Gastroesophageal sphincter (tissue), 4 donors: ENCODE results near the gene ALK. TPM values are rescaled to one million over a fixed set of nuclear protein-coding genes. Genes with fewer than 3 reads are reported as not detected.

Experiments
- ATAC-seq: fragments of 150-250 bp; one replicate; pipeline ENCODE4 v1.9.1; 2016; ENCODE audit warnings: mild to moderate bottlenecking, moderate library complexity
- H3K27ac ChIP-seq, 4 donors: fragments of 200-600 bp; sonication (generic) in 3 of 4; 1 replicate in 3 of 4; 2 replicates in 1 of 4; pipeline ENCODE4 v1.5.1; 2016 to 2019
- H3K27me3 ChIP-seq: fragments of 200-600 bp; sonication (generic); one replicate; pipeline ENCODE4 v1.5.1; 2019
- H3K36me3 ChIP-seq, 2 donors: fragments of 200-600 bp; sonication (generic); one replicate each; pipeline ENCODE4 v1.5.1; 2019; ENCODE audit warnings: control low read depth in 1 of 2
- H3K4me1 ChIP-seq, 3 donors: fragments of 200-600 bp; sonication (generic); 1 replicate in 2 of 3; 2 replicates in 1 of 3; pipeline ENCODE4 v1.5.1; 2016 to 2019; ENCODE audit warnings: control low read depth in 2 of 3
- H3K4me3 ChIP-seq, 2 donors: fragments of 200-600 bp; sonication (generic); one replicate each; pipeline ENCODE4 v1.5.1; 2019; ENCODE audit warnings: mild to moderate bottlenecking in 1 of 2, moderate library complexity in 1 of 2
- H3K9me3 ChIP-seq, 3 donors: fragments of 200-600 bp; sonication (generic); one replicate each; pipeline ENCODE4 v1.5.1; 2017 to 2019; ENCODE audit warnings: control low read depth in 2 of 3
- EP300 ChIP-seq: sonication (generic); formaldehyde crosslinking; IDR thresholded peaks from one replicate; pipeline ENCODE4 v1.6.1; 2017; ENCODE audit warnings: antibody characterized with exemption, mild to moderate bottlenecking
- POLR2A ChIP-seq, 2 donors: fragments of 450-650 bp; IDR thresholded peaks; one replicate each; pipeline ENCODE4 v1.6.1; 2017; ENCODE audit warnings: antibody characterized with exemption in 2 of 2, mild to moderate bottlenecking in 2 of 2, moderate library complexity in 1 of 2
- POLR2AphosphoS5 ChIP-seq: sonication (generic); formaldehyde crosslinking; IDR thresholded peaks from one replicate; pipeline ENCODE4 v1.6.1; 2017; ENCODE audit warnings: antibody characterized with exemption
- WGBS, 2 donors: methylation state at CpG; one replicate each; pipeline ENCODE4 v1.1.5; 2018; ENCODE audit warnings: low coverage in 1 of 2; 5-methylcytosine and 5-hydroxymethylcytosine counted together
- total RNA-seq, 4 donors: library from RNA; depleted of rRNA; stranded (reverse); fragments of >200 nt; gene quantifications; one replicate each; pipeline ENCODE4 v1.1.0, GENCODE V29; 2016
- TF ChIP-seq, protein P1 (sequence below), 4 experiments: fragments of 200-600 bp in 2 of 4; fragments of 450-650 bp in 2 of 4; sonication (generic) in 1 of 4; IDR thresholded peaks; one replicate each; pipeline ENCODE4 v1.5.1; 2017 to 2019; ENCODE audit warnings: antibody characterized with exemption in 4 of 4, mild to moderate bottlenecking in 2 of 4, moderate library complexity in 2 of 4

ALK gene
- total RNA-seq, 4 donors from 2014 or later = 0.94 to 1.6 (median 1.1) TPM

- H3K9me3 ChIP-seq = no peaks in the 10 kb centered on the region
- no peaks in the 10 kb centered on the region for H3K4me1 ChIP-seq
- no peak overlapping the region for H3K4me3 ChIP-seq
- TF ChIP-seq, protein P1, sequence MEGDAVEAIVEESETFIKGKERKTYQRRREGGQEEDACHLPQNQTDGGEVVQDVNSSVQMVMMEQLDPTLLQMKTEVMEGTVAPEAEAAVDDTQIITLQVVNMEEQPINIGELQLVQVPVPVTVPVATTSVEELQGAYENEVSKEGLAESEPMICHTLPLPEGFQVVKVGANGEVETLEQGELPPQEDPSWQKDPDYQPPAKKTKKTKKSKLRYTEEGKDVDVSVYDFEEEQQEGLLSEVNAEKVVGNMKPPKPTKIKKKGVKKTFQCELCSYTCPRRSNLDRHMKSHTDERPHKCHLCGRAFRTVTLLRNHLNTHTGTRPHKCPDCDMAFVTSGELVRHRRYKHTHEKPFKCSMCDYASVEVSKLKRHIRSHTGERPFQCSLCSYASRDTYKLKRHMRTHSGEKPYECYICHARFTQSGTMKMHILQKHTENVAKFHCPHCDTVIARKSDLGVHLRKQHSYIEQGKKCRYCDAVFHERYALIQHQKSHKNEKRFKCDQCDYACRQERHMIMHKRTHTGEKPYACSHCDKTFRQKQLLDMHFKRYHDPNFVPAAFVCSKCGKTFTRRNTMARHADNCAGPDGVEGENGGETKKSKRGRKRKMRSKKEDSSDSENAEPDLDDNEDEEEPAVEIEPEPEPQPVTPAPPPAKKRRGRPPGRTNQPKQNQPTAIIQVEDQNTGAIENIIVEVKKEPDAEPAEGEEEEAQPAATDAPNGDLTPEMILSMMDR (IDR thresholded peaks at IDR 0.05) = no peak
- TF ChIP-seq POLR2AphosphoS5 = no peak
- no peak for TF ChIP-seq POLR2A (IDR thresholded peaks at IDR 0.05)
- TF ChIP-seq EP300 = no peak
- WGBS, 2 donors = 80% methylated on average over 1 of the region's 4 CpGs; no CpG with 5 or more reads in 1 of the 2 donors
- H3K27ac ChIP-seq = no peak overlapping the region
- no peak for ATAC-seq
- no peaks in the 10 kb centered on the region for H3K36me3 ChIP-seq
- no peaks in the 10 kb centered on the region for H3K27me3 ChIP-seq
These were observed 346.0 kb downstream of the ALK start for GRCh38 chr2:29575370-29575890.

DNA sequence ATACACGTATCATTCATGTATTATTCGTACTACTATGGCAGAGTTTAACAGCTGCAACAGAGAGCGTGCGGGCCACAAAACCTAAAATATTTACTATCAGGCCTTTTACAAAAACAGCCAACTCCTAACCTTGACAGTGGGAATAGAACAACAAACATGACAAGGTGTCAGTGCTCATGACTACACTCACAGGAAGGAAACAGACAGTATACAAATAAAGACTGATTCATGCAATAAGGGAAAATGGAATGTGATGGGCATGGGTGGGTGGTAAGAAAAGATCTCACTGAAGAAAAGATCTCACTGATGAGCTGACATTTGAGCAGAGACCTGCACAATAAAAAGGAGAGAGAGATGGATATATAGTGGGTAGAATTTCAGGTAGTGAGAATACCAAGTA lies 347.8 kb downstream of the ALK start:
- Histone ChIP-seq H3K9me3 (no peaks in the 10 kb centered on the region), H3K4me3 (no peak overlapping the region), H3K27ac (no peak overlapping the region), H3K36me3 (no peaks in the 10 kb centered on the region), H3K27me3 (no peaks in the 10 kb centered on the region), H3K4me1 (no peaks in the 10 kb centered on the region)
- TF ChIP-seq POLR2A (IDR thresholded peaks at IDR 0.05) = no peak
- no peak for TF ChIP-seq POLR2AphosphoS5
- TF ChIP-seq, protein P1 (IDR thresholded peaks at IDR 0.05) = no peak
- TF ChIP-seq EP300 = no peak
- no peak for ATAC-seq
- 75 to 88% methylated on average over 2 to 4 of the region's 4 CpGs for WGBS, 2 donors

- no peaks in the 10 kb centered on the region for H3K4me1 ChIP-seq
- no peaks in the 10 kb centered on the region for H3K9me3 ChIP-seq
- no peaks in the 10 kb centered on the region for H3K27me3 ChIP-seq
- TF ChIP-seq POLR2AphosphoS5 (no peak), POLR2A (IDR thresholded peaks at IDR 0.05) (no peak), EP300 (no peak)
- TF ChIP-seq, protein P1 (IDR thresholded peaks at IDR 0.05) = no peak
- no peaks in the 10 kb centered on the region for H3K36me3 ChIP-seq
- 83 to 84% methylated on average over 1 to 2 of the region's 2 CpGs for WGBS, 2 donors
- no peak for ATAC-seq
- no peak overlapping the region for H3K27ac ChIP-seq
- H3K4me3 ChIP-seq = no peak overlapping the region
These were observed 348.2 kb downstream of the ALK start for GRCh38 chr2:29573147-29573546.

- Histone ChIP-seq H3K4me1 (no peaks in the 10 kb centered on the region), H3K27ac (no peak overlapping the region), H3K4me3 (no peak overlapping the region), H3K27me3 (no peaks in the 10 kb centered on the region), H3K36me3 (no peaks in the 10 kb centered on the region), H3K9me3 (no peaks in the 10 kb centered on the region)
- no peak for ATAC-seq
- 37 to 76% methylated on average over 5 of the region's 5 CpGs for WGBS, 2 donors
- TF ChIP-seq, protein P1 (IDR thresholded peaks at IDR 0.05) = no peak
- TF ChIP-seq POLR2A (IDR thresholded peaks at IDR 0.05) = no peak
- no peak for TF ChIP-seq EP300
- TF ChIP-seq POLR2AphosphoS5 = no peak
These were observed 350.8 kb downstream of the ALK start for GRCh38 chr2:29570539-29570938.

DNA sequence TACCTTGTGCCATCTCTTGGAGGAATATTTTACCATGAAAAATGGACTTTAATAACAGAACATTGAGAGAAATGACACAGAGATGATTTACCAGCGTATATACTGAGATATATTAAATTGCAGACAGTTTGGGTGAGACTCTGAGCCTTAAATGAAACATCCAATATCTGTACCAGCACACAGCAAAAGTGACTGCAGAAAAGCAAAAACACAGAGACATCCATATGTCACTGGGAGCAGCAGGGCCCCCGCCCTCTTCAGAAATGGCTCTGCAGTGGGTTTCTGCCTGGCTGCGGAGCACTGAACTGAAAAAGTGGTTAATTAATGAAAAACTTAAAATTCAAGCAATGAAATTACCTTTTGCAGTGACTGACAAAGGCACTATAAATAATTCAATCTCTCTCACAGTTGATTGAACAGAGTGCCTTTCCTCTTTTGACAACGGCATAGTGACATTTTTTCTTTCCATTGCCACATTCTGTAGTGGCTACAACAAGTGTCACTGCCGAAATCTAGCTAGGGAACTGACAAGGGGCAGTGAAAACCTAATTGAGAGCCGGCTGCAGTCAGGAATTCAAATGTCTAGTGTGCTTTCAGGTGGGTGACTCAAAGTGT lies 353.4 kb downstream of the ALK start:
- Histone ChIP-seq H3K27me3 (no peaks in the 10 kb centered on the region), H3K36me3 (no peaks in the 10 kb centered on the region), H3K4me3 (no peak overlapping the region), H3K27ac (no peak overlapping the region), H3K9me3 (no peaks in the 10 kb centered on the region), H3K4me1 (no peaks in the 10 kb centered on the region)
- 72 to 83% methylated on average over 4 to 6 of the region's 6 CpGs for WGBS, 2 donors
- no peak for TF ChIP-seq EP300
- no peak for TF ChIP-seq POLR2A (IDR thresholded peaks at IDR 0.05)
- no peak for TF ChIP-seq POLR2AphosphoS5
- TF ChIP-seq, protein P1 (IDR thresholded peaks at IDR 0.05) = no peak
- ATAC-seq = no peak
